ENCODE results near the gene DAPK2. TPM values are rescaled to one million over a fixed set of nuclear protein-coding genes. Genes with fewer than 3 reads are reported as not detected.
"Not testable (repeated sequence)": the region's sequence is repeated elsewhere in the genome, so short reads cannot be mapped to it uniquely, and the experiment has no call there.

The DAPK2 gene
- total RNA-seq, 1 donor from 2014 or later, result 2.6 TPM

DNA sequence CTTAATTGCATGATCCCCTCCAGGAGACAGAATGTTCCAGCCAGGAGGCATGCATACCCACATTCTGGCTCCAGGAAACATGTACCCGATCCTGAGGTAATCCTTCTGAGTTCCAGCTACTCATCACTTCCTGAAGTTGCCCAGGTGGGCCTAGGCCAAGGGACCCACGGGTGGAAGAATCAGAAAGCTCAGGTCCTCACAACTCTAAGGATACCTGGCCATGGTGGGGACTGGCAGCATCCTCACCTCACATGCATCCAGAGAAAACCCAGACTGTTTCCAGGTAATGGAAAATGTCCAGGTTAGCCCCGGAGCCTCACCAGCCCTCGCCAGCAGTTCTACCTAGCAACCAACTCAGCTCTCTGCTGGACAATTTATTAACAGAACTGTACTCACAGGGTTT, 78.2 kb downstream of the DAPK2 start:
- Mint-ChIP-seq H3K4me3 (ENCODE audit: unreplicated experiment) (no peak overlapping the region), H3K27ac (ENCODE audit: unreplicated experiment) (no peak overlapping the region), H3K36me3 (ENCODE audit: unreplicated experiment) (peaks cover 32% of the 10 kb centered on the region), H3K27me3 (ENCODE audit: unreplicated experiment) (peaks cover 7% of the 10 kb centered on the region), H3K9me3 (ENCODE audit: unreplicated experiment) (peaks cover 9% of the 10 kb centered on the region), H3K4me1 (ENCODE audit: low read depth, unreplicated experiment) (no peaks in the 10 kb centered on the region)
- DNase-seq, result no peak
- no peak for TF ChIP-seq CTCF (IDR thresholded peaks at IDR 0.05; ENCODE audit: partially characterized antibody, unreplicated experiment)

DNA sequence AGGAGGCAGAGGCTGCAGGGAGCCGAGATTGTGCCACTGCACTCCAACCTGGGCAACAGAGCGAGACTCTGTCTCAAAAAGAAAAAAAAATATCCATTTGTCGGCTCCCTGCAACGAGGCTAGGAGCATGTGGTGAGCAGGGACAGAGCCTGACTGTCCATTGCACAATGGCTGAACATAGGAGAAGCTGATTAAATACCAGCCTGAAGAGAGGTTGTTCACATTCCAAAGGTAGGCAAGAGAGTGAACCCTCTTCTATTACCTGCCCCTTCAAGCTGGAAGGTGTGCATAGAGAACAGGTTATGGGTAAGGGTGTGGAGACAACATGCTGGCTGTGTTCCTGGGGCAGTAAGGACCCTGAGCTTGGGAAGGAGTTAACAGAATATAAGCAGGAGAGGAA, 78.7 kb downstream of the DAPK2 start:
- Mint-ChIP-seq H3K4me3 (ENCODE audit: unreplicated experiment) (no peak overlapping the region), H3K4me1 (ENCODE audit: low read depth, unreplicated experiment) (no peaks in the 10 kb centered on the region), H3K36me3 (ENCODE audit: unreplicated experiment) (peaks cover 32% of the 10 kb centered on the region), H3K27ac (ENCODE audit: unreplicated experiment) (no peak overlapping the region), H3K9me3 (ENCODE audit: unreplicated experiment) (peaks cover 9% of the 10 kb centered on the region), H3K27me3 (ENCODE audit: unreplicated experiment) (peaks cover 7% of the 10 kb centered on the region)
- TF ChIP-seq CTCF (IDR thresholded peaks at IDR 0.05; ENCODE audit: partially characterized antibody, unreplicated experiment), result no peak
- DNase-seq, result no peak

DNA sequence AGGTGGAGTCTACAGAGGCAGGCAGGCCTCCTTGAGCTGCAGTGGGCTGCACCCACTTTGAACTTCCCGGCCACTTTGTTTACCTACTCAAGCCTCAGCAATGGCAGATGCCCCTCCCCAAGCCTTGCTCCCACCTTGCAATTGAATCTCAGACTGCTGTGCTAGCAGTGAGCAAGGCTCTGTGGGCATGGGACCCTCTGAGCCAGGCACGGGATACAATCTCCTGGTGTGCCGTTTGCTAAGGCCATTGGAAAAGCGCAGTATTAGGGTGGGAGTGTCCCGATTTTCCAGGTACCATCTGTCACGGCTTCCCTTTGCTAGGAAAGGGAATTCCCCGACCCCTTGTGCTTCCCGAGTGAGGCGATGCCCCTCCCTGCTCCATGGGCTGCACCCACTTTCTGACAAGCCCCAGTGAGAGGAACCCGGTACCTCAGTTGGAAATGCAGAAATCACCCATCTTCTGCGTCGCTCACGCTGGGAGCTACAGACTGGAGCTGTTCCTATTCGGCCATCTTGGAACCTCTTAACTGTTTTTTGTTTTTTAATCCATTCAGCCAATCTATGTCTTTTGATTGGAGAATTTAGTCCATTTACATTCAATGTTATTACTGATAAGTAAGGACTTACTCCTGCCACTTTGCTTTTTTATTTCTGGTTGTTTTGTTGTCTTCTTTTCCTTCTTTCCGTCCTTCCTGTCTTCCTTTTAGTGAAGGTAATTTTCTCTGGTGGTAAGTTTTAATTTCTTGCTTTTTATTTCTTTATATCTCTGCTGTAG, 83.2 kb downstream of the DAPK2 start:
- H3K4me1 Mint-ChIP-seq (ENCODE audit: low read depth, unreplicated experiment); H3K4me3 Mint-ChIP-seq (ENCODE audit: unreplicated experiment); DNase-seq; H3K27ac Mint-ChIP-seq (ENCODE audit: unreplicated experiment); H3K27me3 Mint-ChIP-seq (ENCODE audit: unreplicated experiment): not testable (repeated sequence)
- Mint-ChIP-seq H3K9me3 (ENCODE audit: unreplicated experiment) (peaks cover 12% of the 10 kb centered on the region), H3K36me3 (ENCODE audit: unreplicated experiment) (peaks cover 43% of the 10 kb centered on the region)

DNA sequence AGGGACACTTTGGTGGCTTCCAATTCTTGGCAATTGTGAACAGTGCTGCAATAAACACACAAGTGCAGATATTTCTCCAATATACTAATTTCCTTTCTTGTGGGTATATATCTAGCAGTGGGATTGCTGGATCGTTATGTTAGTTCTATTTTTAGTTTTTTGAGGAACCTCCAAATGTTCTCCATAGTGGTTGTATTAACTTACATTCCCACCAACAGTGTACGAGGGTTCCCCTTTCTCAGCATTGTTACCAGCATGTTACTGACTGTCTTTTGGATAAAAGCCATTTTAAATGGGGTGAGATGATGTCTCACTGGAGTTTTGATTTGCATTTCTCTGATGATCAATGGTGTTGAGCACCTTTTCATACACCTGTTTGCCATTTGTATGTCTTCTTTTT, 92.8 kb downstream of the DAPK2 start:
- H3K9me3 Mint-ChIP-seq (ENCODE audit: unreplicated experiment), result peaks cover 10% of the 10 kb centered on the region
- no peak overlapping the region for H3K4me3 Mint-ChIP-seq (ENCODE audit: unreplicated experiment)
- no peaks in the 10 kb centered on the region for H3K4me1 Mint-ChIP-seq (ENCODE audit: low read depth, unreplicated experiment)
- no peak for DNase-seq
- no peak overlapping the region for H3K27ac Mint-ChIP-seq (ENCODE audit: unreplicated experiment)
- no peaks in the 10 kb centered on the region for H3K27me3 Mint-ChIP-seq (ENCODE audit: unreplicated experiment)
- TF ChIP-seq CTCF (IDR thresholded peaks at IDR 0.05; ENCODE audit: partially characterized antibody, unreplicated experiment), result no peak
- no peaks in the 10 kb centered on the region for H3K36me3 Mint-ChIP-seq (ENCODE audit: unreplicated experiment)

DNA sequence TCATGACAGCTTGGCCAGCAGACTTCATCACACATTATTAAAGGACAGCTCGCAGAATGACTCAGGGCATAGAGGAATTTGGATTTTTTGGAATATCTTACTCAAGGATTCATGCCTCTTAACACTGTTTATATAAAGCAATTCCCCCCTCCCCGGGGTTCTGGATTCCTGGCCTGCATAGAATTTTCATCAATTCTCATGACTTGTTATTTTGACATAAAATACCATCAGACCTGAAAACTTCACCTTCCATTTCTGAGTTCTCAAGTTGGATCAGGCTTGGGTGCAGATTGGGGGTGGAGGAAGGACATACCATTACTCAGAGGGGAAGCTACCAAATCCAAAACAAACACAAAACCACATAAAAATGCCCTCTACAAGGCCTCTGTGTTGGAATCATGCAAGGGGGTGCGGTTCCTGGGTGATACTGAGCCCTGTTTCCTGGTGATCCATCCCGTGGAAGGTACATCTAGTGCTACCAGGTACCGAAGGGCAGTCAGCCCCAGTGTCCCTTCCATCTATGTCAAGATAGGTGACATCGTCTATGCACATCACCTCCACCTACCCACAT, 95.3 kb downstream of the DAPK2 start:
- no peak overlapping the region for H3K4me3 Mint-ChIP-seq (ENCODE audit: unreplicated experiment)
- no peaks in the 10 kb centered on the region for H3K27me3 Mint-ChIP-seq (ENCODE audit: unreplicated experiment)
- peaks cover 2% of the 10 kb centered on the region for H3K9me3 Mint-ChIP-seq (ENCODE audit: unreplicated experiment)
- H3K4me1 Mint-ChIP-seq (ENCODE audit: low read depth, unreplicated experiment), result no peaks in the 10 kb centered on the region
- no peak for TF ChIP-seq CTCF (IDR thresholded peaks at IDR 0.05; ENCODE audit: partially characterized antibody, unreplicated experiment)
- H3K36me3 Mint-ChIP-seq (ENCODE audit: unreplicated experiment), result no peaks in the 10 kb centered on the region
- DNase-seq, result no peak
- no peak overlapping the region for H3K27ac Mint-ChIP-seq (ENCODE audit: unreplicated experiment)
